MM.1S (cell line): Measurements from ENCODE around the gene LRFN2.

ENCODE experiments used
- DNase-seq: peaks from one replicate; pipeline ENCODE4 v3.0.0-alpha.2; 2015
- H2AFZ ChIP-seq: fragments of 300-600 bp; sonication (generic); 2 replicates; pipeline ENCODE4 v1.6.0; 2016; ENCODE audit warnings: antibody characterized with exemption, low read length
- H3F3A ChIP-seq: fragments of 300-600 bp; sonication (generic); 2 replicates; pipeline ENCODE4 v1.6.1; 2016; ENCODE audit warnings: mild to moderate bottlenecking, antibody characterized with exemption, low read length, moderate library complexity, mixed read lengths; ENCODE audit not compliant: insufficient read depth
- H3K27ac ChIP-seq: fragments of 300-600 bp; sonication (generic); 2 replicates; pipeline ENCODE4 v1.5.1; 2016; ENCODE audit warnings: mild to moderate bottlenecking, low read length
- H3K27me3 ChIP-seq: fragments of 300-600 bp; sonication (generic); replicated peaks from 2 replicates; pipeline ENCODE4 v1.6.0; 2016; ENCODE audit warnings: low read length; ENCODE audit not compliant: insufficient read depth
- H3K36me3 ChIP-seq: fragments of 300-600 bp; sonication (generic); replicated peaks from 2 replicates; pipeline ENCODE4 v1.6.1; 2016; ENCODE audit warnings: mild to moderate bottlenecking, low read length, mixed read lengths; ENCODE audit not compliant: insufficient read depth
- H3K4me1 ChIP-seq: fragments of 300-600 bp; sonication (generic); 2 replicates; pipeline ENCODE4 v1.6.1; 2016; ENCODE audit warnings: low read length, mixed read lengths
- H3K4me2 ChIP-seq: fragments of 300-600 bp; sonication (generic); 2 replicates; pipeline ENCODE4 v1.6.0; 2016; ENCODE audit warnings: low read depth, low read length
- H3K4me3 ChIP-seq: fragments of 300-600 bp; sonication (generic); 2 replicates; pipeline ENCODE4 v1.5.1; 2016; ENCODE audit warnings: low read length, mixed read lengths
- H3K79me2 ChIP-seq: fragments of 300-600 bp; sonication (generic); 2 replicates; pipeline ENCODE4 v1.6.1; 2016; ENCODE audit warnings: mixed run types, low read length, mixed read lengths
- H3K9ac ChIP-seq: fragments of 300-600 bp; sonication (generic); 2 replicates; pipeline ENCODE4 v1.6.1; 2016; ENCODE audit warnings: low read length, mixed read lengths
- H3K9me2 ChIP-seq: fragments of 300-600 bp; sonication (generic); replicated peaks from 2 replicates; pipeline ENCODE4 v1.6.1; 2016; ENCODE audit warnings: mild to moderate bottlenecking, low read length, mixed read lengths; ENCODE audit not compliant: insufficient read depth
- H3K9me3 ChIP-seq: fragments of 300-600 bp; sonication (generic); replicated peaks from 2 replicates; pipeline ENCODE4 v1.6.1; 2016; ENCODE audit warnings: mild to moderate bottlenecking, low read length, mixed read lengths; ENCODE audit not compliant: insufficient read depth
- H4K20me1 ChIP-seq: fragments of 300-600 bp; sonication (generic); 2 replicates; pipeline ENCODE4 v1.6.1; 2016; ENCODE audit warnings: mild to moderate bottlenecking, low read length, moderate library complexity, mixed read lengths; ENCODE audit not compliant: insufficient read depth
- CTCF ChIP-seq: fragments of 300-600 bp; sonication (generic); IDR thresholded peaks from 2 replicates; pipeline ENCODE4 v1.5.1; 2016; ENCODE audit warnings: antibody characterized with exemption, low read length, mixed read lengths
- EZH2 ChIP-seq: fragments of 300-600 bp; sonication (generic); optimal IDR thresholded peaks from 2 replicates; pipeline ENCODE3; 2017; ENCODE audit warnings: low read depth, mild to moderate bottlenecking, antibody characterized with exemption, low read length, mixed read lengths
- EZH2phosphoT487 ChIP-seq: fragments of 300-600 bp; sonication (generic); IDR thresholded peaks from 2 replicates; pipeline ENCODE4 v1.6.1; 2018; ENCODE audit warnings: antibody characterized with exemption, low read length

The LRFN2 gene

DNA sequence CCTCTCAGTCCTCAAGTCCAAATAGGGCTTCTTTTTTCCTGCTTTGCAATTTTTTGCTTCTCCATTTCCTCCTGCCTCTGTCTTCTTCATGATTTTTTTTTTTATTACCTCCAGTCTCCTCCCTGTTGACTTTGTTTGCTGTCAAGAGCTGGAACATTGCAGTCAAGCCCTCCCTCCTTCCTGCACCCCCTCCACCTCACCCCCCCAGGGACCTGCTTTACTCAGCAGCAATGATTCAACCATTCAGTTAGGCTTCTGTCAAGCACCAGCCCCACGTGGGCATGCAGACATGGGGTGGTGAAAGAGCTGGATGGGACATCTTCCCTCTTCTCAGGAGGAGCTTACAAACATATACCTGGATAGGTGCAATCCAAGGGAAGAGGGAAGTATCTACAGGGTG is 142.4 kb downstream of the LRFN2 start:
- TF ChIP-seq CTCF, result no peak
- Histone ChIP-seq H3K4me1 (no peaks in the 10 kb centered on the region), H3K27me3 (no peaks in the 10 kb centered on the region)

GRCh38 chr6:40444312-40444711 is 142.9 kb downstream of the LRFN2 start:
- Histone ChIP-seq H3K9ac (no peak overlapping the region), H3K9me3 (no peaks in the 10 kb centered on the region), H3K9me2 (no peaks in the 10 kb centered on the region), H3K4me2 (no peak overlapping the region), H3K27me3 (no peaks in the 10 kb centered on the region), H2AFZ (no peak overlapping the region), H4K20me1 (no peaks in the 10 kb centered on the region), H3K4me3 (no peak overlapping the region), H3K4me1 (no peaks in the 10 kb centered on the region), H3F3A (no peaks in the 10 kb centered on the region), H3K79me2 (no peaks in the 10 kb centered on the region), H3K36me3 (no peaks in the 10 kb centered on the region), H3K27ac (no peak overlapping the region)
- DNase-seq, result no peak
- TF ChIP-seq CTCF (no peak), EZH2phosphoT487 (no peak), EZH2 (no peak)

More for the DNA sequence above, 142.4 kb downstream of the LRFN2 start:
- no peak overlapping the region for H3K27ac ChIP-seq
- no peak overlapping the region for H2AFZ ChIP-seq
- H3K9ac ChIP-seq, result no peak overlapping the region
- no peak for DNase-seq
- no peak overlapping the region for H3K4me3 ChIP-seq
- H3F3A ChIP-seq, result no peaks in the 10 kb centered on the region
- H3K36me3 ChIP-seq, result no peaks in the 10 kb centered on the region
- no peaks in the 10 kb centered on the region for H4K20me1 ChIP-seq
- H3K9me2 ChIP-seq, result no peaks in the 10 kb centered on the region
- no peaks in the 10 kb centered on the region for H3K79me2 ChIP-seq
- no peaks in the 10 kb centered on the region for H3K9me3 ChIP-seq
- H3K4me2 ChIP-seq, result no peak overlapping the region

DNA sequence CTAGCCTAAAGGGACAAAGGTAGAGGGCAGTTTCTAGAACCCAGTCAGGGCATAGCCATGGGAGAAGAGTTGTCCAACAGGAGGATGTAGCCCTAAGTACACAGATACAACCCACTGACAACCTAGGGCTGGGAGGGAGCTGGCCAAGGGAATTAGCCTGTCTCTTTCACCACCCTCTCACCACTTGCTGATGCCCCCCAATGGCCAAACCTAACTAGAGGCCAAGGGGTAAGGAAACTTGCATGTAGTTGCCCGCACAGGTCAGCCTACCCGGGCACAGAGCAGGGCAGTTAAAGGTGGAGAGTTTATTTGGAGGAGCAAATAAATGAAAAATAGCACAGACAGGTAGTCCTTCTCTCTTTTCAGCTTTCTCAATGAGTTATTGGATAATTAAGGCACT is 143.3 kb downstream of the LRFN2 start:
- Histone ChIP-seq H4K20me1 (no peaks in the 10 kb centered on the region), H3K9me3 (no peaks in the 10 kb centered on the region), H3K27ac (no peak overlapping the region), H3F3A (no peaks in the 10 kb centered on the region), H2AFZ (no peak overlapping the region), H3K9me2 (no peaks in the 10 kb centered on the region), H3K27me3 (no peaks in the 10 kb centered on the region), H3K4me2 (no peak overlapping the region), H3K4me1 (no peaks in the 10 kb centered on the region), H3K79me2 (no peaks in the 10 kb centered on the region), H3K4me3 (no peak overlapping the region), H3K9ac (no peak overlapping the region), H3K36me3 (no peaks in the 10 kb centered on the region)
- TF ChIP-seq CTCF, result no peak
- TF ChIP-seq EZH2, result no peak
- no peak for TF ChIP-seq EZH2phosphoT487
- no peak for DNase-seq

DNA sequence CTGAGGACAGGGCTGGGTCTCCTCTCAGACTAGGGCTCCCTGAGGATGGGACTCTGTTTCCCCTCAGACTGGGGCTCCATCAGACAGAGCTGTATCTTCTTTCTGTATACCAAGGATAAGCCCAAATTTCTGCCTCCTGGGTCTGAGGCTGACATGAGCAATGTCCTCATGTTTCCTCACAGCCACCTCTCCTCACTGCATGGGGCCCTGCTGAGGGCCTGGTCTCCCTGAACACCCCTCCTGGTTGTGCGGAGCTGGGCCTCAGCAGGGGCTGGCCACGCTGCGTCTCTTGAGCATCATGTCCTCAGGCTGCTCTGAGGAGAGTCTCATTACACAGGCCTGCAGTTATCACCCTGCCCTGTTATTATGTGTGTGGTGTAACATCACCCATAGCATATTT is 144.6 kb downstream of the LRFN2 start:
- Histone ChIP-seq H3K27ac (no peak overlapping the region), H3K9me2 (no peaks in the 10 kb centered on the region), H3K4me1 (no peaks in the 10 kb centered on the region), H3K79me2 (no peaks in the 10 kb centered on the region), H4K20me1 (no peaks in the 10 kb centered on the region), H3K4me2 (no peak overlapping the region), H3K9me3 (no peaks in the 10 kb centered on the region), H3F3A (no peaks in the 10 kb centered on the region), H3K4me3 (no peak overlapping the region), H2AFZ (no peak overlapping the region), H3K27me3 (no peaks in the 10 kb centered on the region), H3K36me3 (no peaks in the 10 kb centered on the region), H3K9ac (no peak overlapping the region)
- no peak for DNase-seq
- TF ChIP-seq EZH2phosphoT487 (no peak), CTCF (no peak), EZH2 (no peak)
